SK-N-SH treated with all-trans-retinoic acid at 6 μM for 48 hours (cell line): ENCODE measurements around the gene TMEM141.

Experiments
- ARNTL ChIP-seq: fragments of 450-650 bp; formaldehyde crosslinking; IDR thresholded peaks from 2 replicates; pipeline ENCODE4 v1.5.0; 2020; ENCODE audit warnings: low read depth, mild to moderate bottlenecking, moderate library complexity, borderline replicate concordance
- BACH2 ChIP-seq: fragments of 250-450 bp; sonication (Bioruptor Pico); IDR thresholded peaks from 2 replicates; pipeline ENCODE4 v1.9.0; 2021; ENCODE audit warnings: mild to moderate bottlenecking, borderline replicate concordance
- PATZ1 ChIP-seq: fragments of 250-450 bp; sonication (Bioruptor Pico); IDR thresholded peaks from 2 replicates; pipeline ENCODE4 v1.8.0; 2020; ENCODE audit warnings: mild to moderate bottlenecking, moderate library complexity, borderline replicate concordance
- PPARA ChIP-seq: fragments of 250-450 bp; sonication (Bioruptor Pico); IDR thresholded peaks from 2 replicates; pipeline ENCODE4 v1.5.0; 2020; ENCODE audit warnings: mild to moderate bottlenecking, borderline replicate concordance
- SNAI2 ChIP-seq: fragments of 250-450 bp; sonication (Bioruptor Pico); IDR thresholded peaks from 2 replicates; pipeline ENCODE4 v1.5.0; 2020; ENCODE audit warnings: mild to moderate bottlenecking, moderate library complexity
- TCF4 ChIP-seq: fragments of 250-450 bp; sonication (Bioruptor Pico); IDR thresholded peaks from 2 replicates; pipeline ENCODE4 v1.8.0; 2021; ENCODE audit warnings: mild to moderate bottlenecking, moderate library complexity, borderline replicate concordance
- ZC3H10 ChIP-seq: fragments of 250-450 bp; sonication (Bioruptor Pico); IDR thresholded peaks from 2 replicates; pipeline ENCODE4 v1.5.1; 2021; ENCODE audit warnings: mild to moderate bottlenecking, moderate library complexity
- ZFP3 ChIP-seq: fragments of 250-450 bp; sonication (Bioruptor Pico); IDR thresholded peaks from 2 replicates; pipeline ENCODE4 v1.5.0; 2020; ENCODE audit warnings: mild to moderate bottlenecking, moderate library complexity
- ZFP30 ChIP-seq: fragments of 450-650 bp; formaldehyde crosslinking; IDR thresholded peaks from 2 replicates; pipeline ENCODE4 v1.5.0; 2022; ENCODE audit warnings: mild to moderate bottlenecking, moderate library complexity
- ZNF565 ChIP-seq: fragments of 450-650 bp; formaldehyde crosslinking; conservative IDR thresholded peaks from 2 replicates; pipeline ENCODE4 v1.5.0; 2020; ENCODE audit warnings: low read depth, mild to moderate bottlenecking, moderate library complexity

- TF ChIP-seq BACH2 (no peak), ARNTL (CRISPR knock-in tag) (no peak), SNAI2 (CRISPR knock-in tag) (no peak), ZFP3 (CRISPR knock-in tag) (no peak), ZC3H10 (CRISPR knock-in tag) (no peak), ZNF565 (CRISPR knock-in tag) (no peak), ZFP30 (no peak), PPARA (CRISPR knock-in tag) (no peak), TCF4 (no peak), PATZ1 (CRISPR knock-in tag) (no peak)
These were observed 34.3 kb upstream of the TMEM141 start for GRCh38 chr9:136756836-136757235.
